ENCODE measurements around the gene SUSD3. TPM values are rescaled to one million over a fixed set of nuclear protein-coding genes. Genes with fewer than 3 reads are reported as not detected.

Gene SUSD3
- total RNA-seq, 1 donor from 2014 or later: 1.3 TPM

DNA sequence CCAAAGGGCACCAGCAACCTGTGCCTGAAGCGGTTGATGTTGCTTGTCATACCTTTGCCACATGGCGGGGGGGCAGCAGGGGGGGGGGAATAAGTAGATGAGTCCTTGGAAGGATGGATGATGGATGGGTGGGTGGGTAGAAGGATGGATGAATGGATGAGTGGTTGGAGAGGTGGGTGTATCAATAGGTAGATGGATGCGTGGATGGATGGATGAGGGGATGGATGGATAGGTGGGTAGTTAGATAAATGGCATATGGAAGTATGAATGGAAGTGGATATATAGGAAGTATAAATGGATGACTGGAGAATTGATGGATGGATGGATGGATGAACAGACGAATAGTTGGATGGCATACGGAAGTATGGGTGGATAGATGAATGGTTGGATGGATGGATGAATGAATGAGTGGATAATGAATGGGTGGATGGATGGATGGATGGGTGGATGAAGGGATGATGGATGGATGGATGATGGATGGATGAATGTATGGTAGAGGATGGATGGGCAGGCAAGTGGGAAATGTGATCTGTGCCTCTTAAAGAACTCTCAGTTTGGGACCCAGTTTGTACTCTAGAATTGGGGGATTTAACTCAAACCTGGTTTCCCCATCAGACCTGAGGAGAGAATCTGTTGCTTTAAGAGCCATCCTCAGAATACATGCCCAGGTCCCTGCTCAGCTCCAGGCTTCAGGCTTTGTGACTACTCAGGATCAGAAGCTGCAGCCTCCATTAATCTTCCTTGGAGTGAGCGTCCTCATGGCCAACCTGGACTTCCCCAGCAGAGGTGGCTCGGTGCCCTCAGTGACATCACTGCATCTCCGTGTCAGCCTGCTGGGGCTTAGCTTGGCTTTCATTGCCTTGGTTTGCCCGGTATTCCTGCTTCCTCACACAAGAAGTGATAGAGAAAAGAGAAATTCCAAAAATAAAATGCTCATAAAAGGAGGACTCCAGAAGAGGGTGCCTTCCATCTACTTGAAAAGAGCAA lies 27.6 kb upstream of the SUSD3 start:
- no peak overlapping the region for H3K4me3 ChIP-seq (ENCODE audit: low read depth, low read length)
- no peak for DNase-seq (ENCODE audit: low read depth)
- no peaks in the 10 kb centered on the region for H3K36me3 ChIP-seq (ENCODE audit: control insufficient read depth, insufficient read depth, low read length)
- TF ChIP-seq, protein P1, sequence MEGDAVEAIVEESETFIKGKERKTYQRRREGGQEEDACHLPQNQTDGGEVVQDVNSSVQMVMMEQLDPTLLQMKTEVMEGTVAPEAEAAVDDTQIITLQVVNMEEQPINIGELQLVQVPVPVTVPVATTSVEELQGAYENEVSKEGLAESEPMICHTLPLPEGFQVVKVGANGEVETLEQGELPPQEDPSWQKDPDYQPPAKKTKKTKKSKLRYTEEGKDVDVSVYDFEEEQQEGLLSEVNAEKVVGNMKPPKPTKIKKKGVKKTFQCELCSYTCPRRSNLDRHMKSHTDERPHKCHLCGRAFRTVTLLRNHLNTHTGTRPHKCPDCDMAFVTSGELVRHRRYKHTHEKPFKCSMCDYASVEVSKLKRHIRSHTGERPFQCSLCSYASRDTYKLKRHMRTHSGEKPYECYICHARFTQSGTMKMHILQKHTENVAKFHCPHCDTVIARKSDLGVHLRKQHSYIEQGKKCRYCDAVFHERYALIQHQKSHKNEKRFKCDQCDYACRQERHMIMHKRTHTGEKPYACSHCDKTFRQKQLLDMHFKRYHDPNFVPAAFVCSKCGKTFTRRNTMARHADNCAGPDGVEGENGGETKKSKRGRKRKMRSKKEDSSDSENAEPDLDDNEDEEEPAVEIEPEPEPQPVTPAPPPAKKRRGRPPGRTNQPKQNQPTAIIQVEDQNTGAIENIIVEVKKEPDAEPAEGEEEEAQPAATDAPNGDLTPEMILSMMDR (IDR thresholded peaks at IDR 0.05; ENCODE audit: insufficient read depth, low read length, poor library complexity, severe bottlenecking): no peak
- peaks cover 10% of the 10 kb centered on the region for H3K27me3 ChIP-seq (ENCODE audit: control insufficient read depth, insufficient read depth, low read length)

DNA sequence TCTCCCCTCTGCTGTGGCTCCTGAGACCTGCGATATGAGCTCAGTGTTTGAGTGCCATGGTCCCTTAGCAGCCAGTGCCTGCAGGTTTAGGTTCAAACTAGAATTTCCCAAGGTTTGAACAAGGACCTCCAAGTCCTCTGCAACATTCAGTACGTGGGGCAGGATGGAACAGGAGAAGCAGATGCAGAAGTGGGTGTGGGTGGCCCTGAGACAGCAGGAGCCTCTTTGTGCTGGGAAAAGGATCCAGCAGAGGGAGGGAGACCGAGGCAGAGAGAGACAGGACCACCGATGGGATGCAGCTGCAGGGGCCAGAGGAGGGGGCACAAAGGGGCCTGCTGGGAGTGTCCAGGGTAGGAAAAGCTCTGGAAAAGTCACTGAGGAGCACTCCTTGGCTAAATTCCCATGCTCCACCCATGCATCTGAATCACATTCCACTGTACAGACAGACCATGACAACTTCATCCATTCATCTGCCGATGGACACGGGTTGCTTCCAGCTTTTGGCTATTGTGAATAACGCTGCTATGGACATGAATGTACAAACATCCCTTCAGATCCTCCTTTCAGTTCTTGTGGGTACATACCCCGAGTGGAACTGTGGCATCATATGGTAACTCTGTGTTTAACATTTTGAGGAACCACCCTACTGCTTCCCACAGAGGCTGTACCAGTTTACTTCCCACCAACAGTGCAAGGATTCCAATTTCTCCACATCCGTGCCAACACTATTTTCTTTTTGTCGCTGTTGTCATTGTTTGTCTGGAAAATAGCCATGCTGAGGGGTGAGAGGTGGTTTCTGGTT lies 26.7 kb upstream of the SUSD3 start:
- no peak for DNase-seq (ENCODE audit: low read depth)
- Histone ChIP-seq H3K4me3 (ENCODE audit: low read depth, low read length) (no peak overlapping the region), H3K36me3 (ENCODE audit: control insufficient read depth, insufficient read depth, low read length) (no peaks in the 10 kb centered on the region), H3K27me3 (ENCODE audit: control insufficient read depth, insufficient read depth, low read length) (peaks cover 10% of the 10 kb centered on the region)
- TF ChIP-seq, protein P1 (IDR thresholded peaks at IDR 0.05; ENCODE audit: insufficient read depth, low read length, poor library complexity, severe bottlenecking): no peak

DNA sequence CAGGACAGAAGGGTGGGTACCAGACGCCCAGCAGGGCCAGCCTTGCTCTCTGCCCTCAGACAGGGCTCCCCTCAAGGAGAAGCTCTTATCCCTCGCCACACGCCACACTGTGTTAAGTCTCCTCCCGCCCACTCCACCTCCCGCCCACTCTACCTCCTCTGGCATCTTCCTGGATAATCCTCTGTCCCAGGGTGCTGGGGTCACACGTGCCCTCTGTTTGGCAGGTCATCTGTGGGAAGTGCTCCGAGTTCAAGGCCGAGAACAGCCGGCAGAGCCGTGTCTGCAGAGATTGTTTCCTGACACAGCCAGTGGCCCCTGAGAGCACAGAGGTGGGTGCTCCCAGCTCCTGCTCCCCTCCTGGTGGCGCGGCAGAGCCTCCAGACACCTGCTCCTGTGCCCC lies 26.0 kb upstream of the SUSD3 start:
- no peak overlapping the region for H3K4me3 ChIP-seq (ENCODE audit: low read depth, low read length)
- TF ChIP-seq, protein P1 (IDR thresholded peaks at IDR 0.05; ENCODE audit: insufficient read depth, low read length, poor library complexity, severe bottlenecking): no peak
- H3K36me3 ChIP-seq (ENCODE audit: control insufficient read depth, insufficient read depth, low read length): no peaks in the 10 kb centered on the region
- DNase-seq (ENCODE audit: low read depth): no peak
- peaks cover 10% of the 10 kb centered on the region for H3K27me3 ChIP-seq (ENCODE audit: control insufficient read depth, insufficient read depth, low read length)

DNA sequence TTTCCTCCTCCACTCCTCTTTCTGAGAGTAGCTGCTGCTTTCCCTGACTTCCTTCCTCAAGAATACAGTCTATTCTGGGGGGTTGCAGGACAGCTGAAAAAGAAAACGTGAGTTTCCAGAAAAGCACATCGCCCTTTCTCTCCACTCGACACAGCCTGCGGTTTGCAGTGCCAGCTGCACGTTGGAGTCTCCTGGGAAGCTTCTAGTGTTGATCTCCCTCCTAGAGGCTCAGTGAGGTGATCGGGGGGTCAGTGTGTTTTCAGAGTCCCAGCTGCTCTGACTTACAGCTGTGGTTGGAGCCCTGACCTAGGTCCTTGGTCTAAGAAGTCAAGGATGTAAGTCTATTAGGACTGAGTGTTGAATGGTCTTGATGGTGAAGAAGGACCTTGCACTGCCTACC lies 25.0 kb upstream of the SUSD3 start:
- DNase-seq (ENCODE audit: low read depth): no peak
- Histone ChIP-seq H3K36me3 (ENCODE audit: control insufficient read depth, insufficient read depth, low read length) (no peaks in the 10 kb centered on the region), H3K4me3 (ENCODE audit: low read depth, low read length) (no peak overlapping the region), H3K27me3 (ENCODE audit: control insufficient read depth, insufficient read depth, low read length) (peaks cover 10% of the 10 kb centered on the region)
- TF ChIP-seq, protein P1 (IDR thresholded peaks at IDR 0.05; ENCODE audit: insufficient read depth, low read length, poor library complexity, severe bottlenecking): no peak

DNA sequence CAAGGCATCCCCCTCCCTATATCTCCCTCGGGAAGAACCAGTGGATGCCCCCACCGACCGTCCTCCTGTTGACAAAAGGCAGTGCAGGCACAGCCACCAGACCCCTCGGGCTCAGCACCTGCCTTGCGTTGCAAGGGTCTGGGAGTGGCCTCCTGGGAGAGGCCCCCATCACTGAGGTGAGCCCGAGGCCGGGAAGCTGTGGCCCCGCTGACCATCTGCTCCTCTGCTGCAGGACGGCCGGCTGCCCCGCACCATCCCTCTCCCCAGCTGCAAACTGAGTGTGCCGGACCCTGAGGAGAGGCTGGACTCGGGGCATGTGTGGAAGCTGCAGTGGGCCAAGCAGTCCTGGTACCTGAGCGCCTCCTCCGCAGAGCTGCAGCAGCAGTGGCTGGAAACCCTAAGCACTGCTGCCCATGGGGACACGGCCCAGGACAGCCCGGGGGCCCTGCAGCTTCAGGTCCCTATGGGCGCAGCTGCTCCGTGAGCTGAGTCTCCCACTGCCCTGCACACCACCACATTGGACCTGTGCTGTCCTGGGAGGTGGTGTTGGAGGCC lies 23.3 kb upstream of the SUSD3 start:
- no peak for DNase-seq (ENCODE audit: low read depth)
- no peaks in the 10 kb centered on the region for H3K36me3 ChIP-seq (ENCODE audit: control insufficient read depth, insufficient read depth, low read length)
- peaks cover 10% of the 10 kb centered on the region for H3K27me3 ChIP-seq (ENCODE audit: control insufficient read depth, insufficient read depth, low read length)
- TF ChIP-seq, protein P1 (IDR thresholded peaks at IDR 0.05; ENCODE audit: insufficient read depth, low read length, poor library complexity, severe bottlenecking): no peak
- no peak overlapping the region for H3K4me3 ChIP-seq (ENCODE audit: low read depth, low read length)
